Left hindlimb (tissue), 1 donor: ENCODE results near the gene PDLIM1.

ENCODE experiments used
- DNase-seq: peaks from one replicate; pipeline ENCODE4 v3.0.0-alpha.2; 2018

PDLIM1 gene

GRCh38 chr10:95290461-95291364 lies at the start of gene PDLIM1:
Gene PDLIM1, minus strand, starts transcription at chr10:95291003. Its CDS starts 88 bp downstream, at chr10:95290915.
- DNase-seq = peak; percentile 64

DNA sequence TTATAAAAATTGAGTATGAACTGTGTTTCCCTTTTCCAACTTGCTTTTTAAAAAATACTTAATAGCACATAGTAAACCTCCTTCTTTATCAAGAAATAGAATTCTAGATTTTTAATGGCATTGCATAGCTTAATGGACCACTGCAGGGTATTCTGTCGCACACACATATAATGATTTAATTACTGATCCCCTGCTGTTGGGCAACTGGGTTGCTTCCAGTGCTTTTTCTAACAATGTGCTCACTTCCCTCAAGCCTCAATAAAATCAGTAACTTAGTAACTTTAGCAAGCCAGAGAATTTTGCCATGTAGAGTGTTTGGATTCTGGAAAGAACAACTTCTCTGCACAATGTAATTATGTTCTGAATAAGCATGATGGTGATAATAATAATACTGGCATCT lies 49.1 kb upstream of the PDLIM1 start:
- no peak for DNase-seq

GRCh38 chr10:95337423-95338160 lies 46.8 kb upstream of the PDLIM1 start:
- DNase-seq = no peak

GRCh38 chr10:95336702-95337101 lies 45.9 kb upstream of the PDLIM1 start:
- DNase-seq = no peak

GRCh38 chr10:95335933-95336699 lies 45.3 kb upstream of the PDLIM1 start:
- no peak for DNase-seq

DNA sequence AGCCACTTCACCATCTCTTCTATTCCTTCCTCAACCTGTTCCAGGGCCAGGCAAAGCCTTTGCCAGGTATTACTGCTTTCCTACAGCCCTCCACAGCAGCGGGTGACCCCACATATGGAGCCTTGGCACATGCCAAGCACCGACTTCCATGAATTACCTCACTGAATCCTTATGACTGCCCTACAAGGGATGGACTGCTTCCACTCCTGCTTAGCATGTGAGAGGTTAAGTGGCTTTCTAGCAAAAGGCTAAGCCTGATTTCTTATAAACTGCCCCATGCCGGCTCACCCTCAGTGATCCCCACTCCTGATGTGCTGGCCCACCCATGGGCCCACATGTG lies 44.0 kb upstream of the PDLIM1 start:
- DNase-seq = no peak

GRCh38 chr10:95333997-95334804 lies 43.4 kb upstream of the PDLIM1 start:
- peak; percentile 33 for DNase-seq

- no peak for DNase-seq
Observed at GRCh38 chr10:95332666-95333249, 42.0 kb upstream of the PDLIM1 start.

DNA sequence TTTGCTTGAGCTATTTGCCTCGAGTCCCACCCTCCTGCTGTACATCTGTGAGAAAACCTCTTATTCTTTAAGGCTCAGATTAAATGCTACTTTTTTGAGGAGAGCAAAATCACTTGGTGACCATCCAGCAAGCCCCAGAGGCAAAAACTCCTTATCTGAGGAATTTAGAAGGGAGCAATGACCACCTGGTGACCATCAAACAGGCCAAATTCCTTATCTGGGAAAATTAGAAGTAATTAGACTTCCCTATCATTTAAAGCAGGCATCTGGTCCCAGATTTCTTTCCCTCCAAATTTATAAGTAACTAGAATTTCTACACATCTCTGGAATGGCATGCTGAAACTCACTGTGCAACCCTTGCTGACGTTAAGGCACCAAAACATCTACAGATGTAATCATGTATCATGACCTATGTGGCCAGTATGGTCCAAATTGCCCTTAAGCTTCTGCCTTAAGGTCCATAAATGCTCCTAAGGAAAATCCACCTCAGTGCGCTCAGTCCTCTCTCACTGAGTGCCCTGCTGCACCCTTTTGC lies 40.9 kb upstream of the PDLIM1 start:
- DNase-seq = no peak

DNA sequence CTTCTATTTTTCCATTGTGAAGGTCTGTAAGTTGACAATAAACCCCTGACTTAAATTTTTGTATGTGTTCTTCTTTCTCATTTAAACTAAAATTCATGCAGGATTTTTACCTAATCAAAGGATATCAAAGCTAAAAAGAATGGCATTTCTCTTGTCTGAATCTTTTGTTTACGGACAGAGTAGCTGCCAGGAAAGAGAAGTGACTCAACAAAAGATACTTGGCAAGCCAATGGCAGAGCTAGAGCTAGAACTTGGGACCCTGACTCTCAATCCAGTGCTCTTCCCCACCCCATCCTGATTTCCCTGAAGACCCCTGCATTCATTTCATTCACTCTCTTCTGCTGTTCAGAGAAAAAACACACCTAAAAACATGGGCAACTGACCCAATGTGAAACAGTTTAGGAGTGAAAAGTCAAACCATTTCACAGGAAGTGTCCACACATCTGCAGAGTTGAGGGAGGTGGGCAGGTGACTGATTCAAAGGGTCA lies 40.2 kb upstream of the PDLIM1 start:
- DNase-seq = no peak

GRCh38 chr10:95329296-95329695 lies 38.5 kb upstream of the PDLIM1 start:
- no peak for DNase-seq

GRCh38 chr10:95328013-95328412 lies 37.2 kb upstream of the PDLIM1 start:
- DNase-seq = no peak

DNA sequence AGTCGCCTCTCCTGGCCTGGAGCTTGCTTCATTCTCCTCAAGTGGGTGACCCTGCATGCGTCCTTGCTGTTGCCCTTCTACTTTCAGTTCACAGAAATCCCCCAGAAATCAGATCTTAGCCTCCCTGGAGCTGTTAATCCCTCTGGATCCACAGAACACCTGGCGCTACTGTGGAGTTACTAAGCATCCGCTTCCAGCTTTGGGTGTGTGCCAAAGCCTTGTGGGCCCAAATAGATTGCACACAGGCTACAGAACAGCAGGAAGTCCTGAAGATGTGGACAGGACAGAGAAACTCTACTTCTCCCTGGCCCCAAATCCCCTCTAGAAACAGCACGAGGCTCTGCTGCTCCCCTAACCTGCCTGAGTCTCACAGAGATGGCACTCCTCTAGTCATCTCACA lies 36.6 kb upstream of the PDLIM1 start:
- DNase-seq = no peak

DNA sequence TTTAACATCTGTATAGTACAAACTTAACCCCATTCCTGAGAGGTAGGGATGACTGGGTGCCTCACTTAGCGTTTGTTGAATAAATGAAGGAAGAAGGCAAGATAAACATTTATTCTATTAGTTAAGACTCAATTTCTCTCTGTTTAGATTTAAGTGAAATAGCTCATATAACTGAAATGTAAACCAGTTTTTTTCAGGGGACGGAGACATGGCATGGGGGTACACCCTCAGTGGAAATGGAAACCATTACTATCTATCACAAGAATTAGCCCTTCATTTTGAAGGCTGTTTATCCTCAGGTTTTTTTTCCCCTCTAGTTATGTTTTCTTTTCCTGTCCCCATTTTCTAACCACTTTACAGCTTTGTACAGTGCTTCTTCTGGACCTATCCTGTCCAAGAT lies 35.6 kb upstream of the PDLIM1 start:
- no peak for DNase-seq

- no peak for DNase-seq
Observed at GRCh38 chr10:95325863-95326262, 35.1 kb upstream of the PDLIM1 start.

- no peak for DNase-seq
Observed at GRCh38 chr10:95324436-95325268, 33.8 kb upstream of the PDLIM1 start.

DNA sequence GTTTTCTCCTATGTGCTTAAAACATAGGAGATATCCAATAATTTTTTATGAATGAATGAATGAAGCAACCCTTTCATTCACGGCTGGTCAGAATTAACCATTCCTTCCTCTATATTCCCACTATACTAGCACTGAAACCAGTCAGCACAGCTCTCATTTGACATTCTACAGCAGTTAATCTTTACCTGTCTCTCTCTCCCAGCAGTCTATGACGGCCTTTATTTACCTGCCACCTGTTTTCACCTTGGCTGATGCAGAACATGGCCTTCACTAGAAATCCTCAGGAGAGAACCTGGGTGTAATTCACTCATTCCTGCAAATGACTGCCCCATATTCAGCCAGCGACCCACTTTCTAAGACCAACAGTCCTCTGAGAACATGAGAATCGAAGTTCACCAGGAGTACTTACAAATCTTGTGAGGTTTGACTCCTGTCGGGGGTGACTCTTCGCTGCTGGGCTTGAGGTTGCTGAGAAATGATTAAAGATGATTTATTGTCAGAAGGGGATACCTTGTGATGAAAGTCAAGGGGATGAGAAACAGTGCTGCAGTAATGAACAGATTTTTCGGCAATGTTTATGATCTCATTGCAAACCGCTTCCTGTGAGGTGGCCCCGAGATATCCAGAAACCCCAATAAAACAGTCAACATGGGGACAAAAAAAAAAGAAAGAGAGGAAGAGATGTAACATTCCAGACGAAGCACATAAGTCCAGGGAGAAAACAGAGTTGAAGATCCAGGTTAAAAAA lies 30.9 kb upstream of the PDLIM1 start:
- DNase-seq = no peak

DNA sequence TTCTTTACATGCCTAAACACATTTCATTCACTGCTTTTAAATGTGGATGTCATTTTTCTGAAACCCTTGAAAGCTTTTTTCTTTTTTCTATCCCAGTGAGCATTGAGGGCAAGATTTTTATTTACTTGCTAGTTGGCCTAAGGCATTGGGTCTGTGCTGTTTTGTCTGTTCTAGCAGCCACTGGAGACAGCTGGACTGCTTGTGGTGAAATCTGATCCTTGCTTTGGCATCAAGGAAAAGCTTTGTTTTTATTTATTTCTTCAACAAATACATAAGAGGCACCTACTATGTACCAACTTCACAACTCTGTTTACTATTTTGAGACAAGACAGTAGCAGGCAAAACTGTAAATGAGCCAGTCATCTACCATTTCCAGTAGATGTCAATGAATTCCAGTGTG lies 28.4 kb upstream of the PDLIM1 start:
- no peak for DNase-seq

DNA sequence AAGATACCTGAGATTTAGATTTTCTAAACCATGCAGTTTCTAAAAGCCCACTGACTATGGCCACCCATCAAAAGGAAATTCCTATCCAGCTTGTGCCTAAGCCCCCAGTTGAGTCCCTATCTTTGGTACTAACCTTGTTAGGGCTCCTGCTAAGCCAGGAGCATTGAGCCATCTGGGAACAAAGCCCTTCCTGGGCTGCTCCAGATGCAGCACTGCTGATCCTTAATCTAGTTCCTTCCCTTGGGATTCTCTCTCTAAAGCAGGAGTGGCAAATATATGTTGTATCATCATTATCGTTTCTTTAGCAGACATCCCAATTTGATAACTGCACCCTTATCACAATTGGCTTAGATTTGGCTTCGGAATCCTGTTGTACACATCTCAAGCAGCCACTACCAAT lies 24.7 kb upstream of the PDLIM1 start:
- no peak for DNase-seq
